SK-N-SH treated with all-trans-retinoic acid at 6 μM for 48 hours (cell line): ENCODE results near the gene VAV3.

Source experiments
- ATAC-seq: fragments of 200-7000 bp; cut with Tn5 transposase; 3 replicates; pipeline ENCODE4 v1.9.1; 2020; ENCODE audit warnings: mild to moderate bottlenecking, moderate library complexity
- BACH2 ChIP-seq: fragments of 250-450 bp; sonication (Bioruptor Pico); IDR thresholded peaks from 2 replicates; pipeline ENCODE4 v1.9.0; 2021; ENCODE audit warnings: mild to moderate bottlenecking, borderline replicate concordance
- ESRRG ChIP-seq: fragments of 250-450 bp; sonication (Bioruptor Pico); IDR thresholded peaks from 2 replicates; pipeline ENCODE4 v1.6.1; 2021; ENCODE audit warnings: mild to moderate bottlenecking
- GLIS3 ChIP-seq: fragments of 250-450 bp; sonication (Bioruptor Pico); IDR thresholded peaks from 2 replicates; pipeline ENCODE4 v1.5.0; 2020; ENCODE audit warnings: mild to moderate bottlenecking, moderate library complexity
- ISL1 ChIP-seq: fragments of 250-450 bp; sonication (Bioruptor Pico); IDR thresholded peaks from 2 replicates; pipeline ENCODE4 v2.1.2; 2022; ENCODE audit warnings: mild to moderate bottlenecking, moderate library complexity
- OSR1 ChIP-seq: fragments of 250-450 bp; sonication (Bioruptor Pico); IDR thresholded peaks from 2 replicates; pipeline ENCODE4 v1.8.0; 2022; ENCODE audit warnings: moderate library complexity, mild to moderate bottlenecking, inconsistent platforms
- PPARA ChIP-seq: fragments of 250-450 bp; sonication (Bioruptor Pico); IDR thresholded peaks from 2 replicates; pipeline ENCODE4 v1.5.0; 2020; ENCODE audit warnings: mild to moderate bottlenecking, borderline replicate concordance
- RARB ChIP-seq: fragments of 250-450 bp; sonication (Bioruptor Pico); IDR thresholded peaks from 2 replicates; pipeline ENCODE4 v1.8.0; 2021; ENCODE audit warnings: mild to moderate bottlenecking, moderate library complexity
- SNAI2 ChIP-seq: fragments of 250-450 bp; sonication (Bioruptor Pico); IDR thresholded peaks from 2 replicates; pipeline ENCODE4 v1.5.0; 2020; ENCODE audit warnings: mild to moderate bottlenecking, moderate library complexity
- TCF4 ChIP-seq: fragments of 250-450 bp; sonication (Bioruptor Pico); IDR thresholded peaks from 2 replicates; pipeline ENCODE4 v1.8.0; 2021; ENCODE audit warnings: mild to moderate bottlenecking, moderate library complexity, borderline replicate concordance
- TOX ChIP-seq: fragments of 250-450 bp; sonication (Bioruptor Pico); IDR thresholded peaks from 2 replicates; pipeline ENCODE4 v1.8.0; 2021; ENCODE audit warnings: mild to moderate bottlenecking, moderate library complexity, borderline replicate concordance
- ZC3H10 ChIP-seq: fragments of 250-450 bp; sonication (Bioruptor Pico); IDR thresholded peaks from 2 replicates; pipeline ENCODE4 v1.5.1; 2021; ENCODE audit warnings: mild to moderate bottlenecking, moderate library complexity
- ZFP30 ChIP-seq: fragments of 450-650 bp; formaldehyde crosslinking; IDR thresholded peaks from 2 replicates; pipeline ENCODE4 v1.5.0; 2022; ENCODE audit warnings: mild to moderate bottlenecking, moderate library complexity
- TF ChIP-seq, protein P1 (sequence below): fragments of 250-450 bp; sonication (Bioruptor Pico); IDR thresholded peaks from 2 replicates; pipeline ENCODE4 v1.5.0; 2020; ENCODE audit warnings: mild to moderate bottlenecking, moderate library complexity
- TF ChIP-seq, protein P2 (sequence below): fragments of 250-450 bp; sonication (Bioruptor Pico); IDR thresholded peaks from 2 replicates; pipeline ENCODE4 v1.5.1; 2020; ENCODE audit warnings: low read depth, mild to moderate bottlenecking, moderate library complexity
- TF ChIP-seq, protein P3 (sequence below): fragments of 250-450 bp; sonication (Bioruptor Pico); IDR thresholded peaks from 2 replicates; pipeline ENCODE4 v1.8.0; 2020; ENCODE audit warnings: mild to moderate bottlenecking, moderate library complexity, borderline replicate concordance
- TF ChIP-seq, protein P4 (sequence below): fragments of 250-450 bp; sonication (Bioruptor Pico); IDR thresholded peaks from 2 replicates; pipeline ENCODE4 v1.8.0; 2021; ENCODE audit warnings: low read depth, mild to moderate bottlenecking, moderate library complexity, borderline replicate concordance
- TF ChIP-seq, protein P5 (sequence below): fragments of 250-450 bp; sonication (Bioruptor Pico); IDR thresholded peaks from 2 replicates; pipeline ENCODE4 v1.5.1; 2021; ENCODE audit warnings: mild to moderate bottlenecking, moderate library complexity

VAV3 gene

DNA sequence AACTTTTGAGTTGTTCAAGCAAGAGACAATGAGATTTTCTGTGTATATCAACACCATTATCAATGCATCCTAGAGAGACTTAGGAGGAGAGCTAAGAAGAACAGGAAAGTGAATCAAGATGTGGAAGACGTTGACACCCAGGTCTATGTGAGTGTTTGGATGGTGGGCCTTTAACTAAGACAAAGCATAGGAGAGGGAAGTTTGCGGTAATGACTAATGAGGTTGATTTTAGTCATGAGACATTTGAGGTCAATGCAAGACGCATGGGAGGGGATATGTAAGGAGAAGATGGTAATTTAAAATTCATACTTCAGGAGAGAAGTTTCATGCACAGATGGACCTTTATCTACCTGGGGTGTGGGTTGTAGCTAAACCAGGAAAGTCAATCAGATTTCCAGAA is 269.6 kb downstream of the VAV3 start (continued):
- TF ChIP-seq TOX (CRISPR knock-in tag), result no peak

DNA sequence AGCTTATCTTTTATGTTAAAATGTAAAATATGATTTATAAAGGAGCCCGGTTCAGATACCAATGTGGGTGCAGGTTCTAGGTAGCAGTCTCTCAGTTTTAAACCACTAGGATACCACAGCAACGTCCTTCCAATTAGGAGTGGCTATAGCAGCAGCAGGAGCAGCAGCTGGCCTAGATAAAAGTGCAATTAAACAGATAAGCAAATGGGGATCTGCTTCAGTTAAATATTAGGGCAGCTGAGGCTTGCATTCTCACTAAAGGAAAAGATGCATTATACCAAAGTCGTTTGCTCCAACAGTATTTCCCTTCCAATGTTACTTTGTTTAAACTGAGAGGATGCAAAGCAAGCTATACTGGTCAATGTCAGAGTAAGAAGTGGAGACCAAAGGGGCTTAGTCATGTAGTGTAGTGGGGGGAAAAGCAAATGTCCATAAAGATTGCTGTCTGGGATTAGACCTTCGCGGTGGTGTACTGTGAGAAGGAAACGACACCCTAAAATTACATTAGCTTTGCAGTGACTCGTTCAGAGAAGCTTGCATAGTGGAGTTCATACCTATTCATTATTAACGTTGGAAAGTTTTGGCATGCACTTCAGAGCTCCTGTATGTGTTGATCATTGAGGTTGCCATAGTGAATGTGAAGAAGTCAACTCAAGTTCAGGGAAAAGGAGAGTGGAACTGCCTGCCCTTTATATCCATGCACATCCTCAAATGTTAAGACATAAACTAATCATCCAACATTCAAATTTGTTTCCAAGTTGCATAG is 272.2 kb downstream of the VAV3 start:
- no peak for TF ChIP-seq GLIS3 (CRISPR knock-in tag)
- no peak for TF ChIP-seq BACH2 (CRISPR knock-in tag)
- TF ChIP-seq TCF4 (CRISPR knock-in tag), result peak; percentile 87
- no peak for TF ChIP-seq PPARA (CRISPR knock-in tag)
- TF ChIP-seq, protein P1, sequence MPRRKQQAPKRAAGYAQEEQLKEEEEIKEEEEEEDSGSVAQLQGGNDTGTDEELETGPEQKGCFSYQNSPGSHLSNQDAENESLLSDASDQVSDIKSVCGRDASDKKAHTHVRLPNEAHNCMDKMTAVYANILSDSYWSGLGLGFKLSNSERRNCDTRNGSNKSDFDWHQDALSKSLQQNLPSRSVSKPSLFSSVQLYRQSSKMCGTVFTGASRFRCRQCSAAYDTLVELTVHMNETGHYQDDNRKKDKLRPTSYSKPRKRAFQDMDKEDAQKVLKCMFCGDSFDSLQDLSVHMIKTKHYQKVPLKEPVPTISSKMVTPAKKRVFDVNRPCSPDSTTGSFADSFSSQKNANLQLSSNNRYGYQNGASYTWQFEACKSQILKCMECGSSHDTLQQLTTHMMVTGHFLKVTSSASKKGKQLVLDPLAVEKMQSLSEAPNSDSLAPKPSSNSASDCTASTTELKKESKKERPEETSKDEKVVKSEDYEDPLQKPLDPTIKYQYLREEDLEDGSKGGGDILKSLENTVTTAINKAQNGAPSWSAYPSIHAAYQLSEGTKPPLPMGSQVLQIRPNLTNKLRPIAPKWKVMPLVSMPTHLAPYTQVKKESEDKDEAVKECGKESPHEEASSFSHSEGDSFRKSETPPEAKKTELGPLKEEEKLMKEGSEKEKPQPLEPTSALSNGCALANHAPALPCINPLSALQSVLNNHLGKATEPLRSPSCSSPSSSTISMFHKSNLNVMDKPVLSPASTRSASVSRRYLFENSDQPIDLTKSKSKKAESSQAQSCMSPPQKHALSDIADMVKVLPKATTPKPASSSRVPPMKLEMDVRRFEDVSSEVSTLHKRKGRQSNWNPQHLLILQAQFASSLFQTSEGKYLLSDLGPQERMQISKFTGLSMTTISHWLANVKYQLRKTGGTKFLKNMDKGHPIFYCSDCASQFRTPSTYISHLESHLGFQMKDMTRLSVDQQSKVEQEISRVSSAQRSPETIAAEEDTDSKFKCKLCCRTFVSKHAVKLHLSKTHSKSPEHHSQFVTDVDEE (CRISPR knock-in tag), result peak; percentile 28; the same call in 1 of the 2 replicates
- ATAC-seq, result no peak

DNA sequence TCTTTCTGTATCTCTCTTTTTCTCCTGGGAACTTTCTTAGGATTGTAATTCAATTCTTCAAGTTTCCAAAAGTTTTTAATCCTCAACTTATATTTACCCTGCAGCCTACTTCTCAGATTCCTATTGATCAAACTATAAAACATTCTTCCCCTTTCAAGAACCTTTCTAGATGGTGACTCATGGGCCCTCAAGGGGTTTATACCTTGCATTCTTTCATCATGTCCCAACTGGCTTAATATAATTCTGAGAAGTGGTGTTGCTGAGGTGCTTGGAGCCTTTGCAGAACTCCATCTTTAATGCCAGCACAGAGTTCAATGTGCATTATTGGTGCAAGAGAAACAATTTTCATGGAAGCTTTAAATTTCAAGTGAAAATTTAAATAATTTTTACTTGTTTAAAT is 273.4 kb downstream of the VAV3 start:
- TF ChIP-seq, protein P2, sequence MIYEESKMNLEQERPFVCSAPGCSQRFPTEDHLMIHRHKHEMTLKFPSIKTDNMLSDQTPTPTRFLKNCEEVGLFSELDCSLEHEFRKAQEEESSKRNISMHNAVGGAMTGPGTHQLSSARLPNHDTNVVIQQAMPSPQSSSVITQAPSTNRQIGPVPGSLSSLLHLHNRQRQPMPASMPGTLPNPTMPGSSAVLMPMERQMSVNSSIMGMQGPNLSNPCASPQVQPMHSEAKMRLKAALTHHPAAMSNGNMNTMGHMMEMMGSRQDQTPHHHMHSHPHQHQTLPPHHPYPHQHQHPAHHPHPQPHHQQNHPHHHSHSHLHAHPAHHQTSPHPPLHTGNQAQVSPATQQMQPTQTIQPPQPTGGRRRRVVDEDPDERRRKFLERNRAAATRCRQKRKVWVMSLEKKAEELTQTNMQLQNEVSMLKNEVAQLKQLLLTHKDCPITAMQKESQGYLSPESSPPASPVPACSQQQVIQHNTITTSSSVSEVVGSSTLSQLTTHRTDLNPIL (CRISPR knock-in tag), result no peak
- TF ChIP-seq, protein P1 (CRISPR knock-in tag), result no peak
- TF ChIP-seq ESRRG, result no peak
- TF ChIP-seq, protein P3, sequence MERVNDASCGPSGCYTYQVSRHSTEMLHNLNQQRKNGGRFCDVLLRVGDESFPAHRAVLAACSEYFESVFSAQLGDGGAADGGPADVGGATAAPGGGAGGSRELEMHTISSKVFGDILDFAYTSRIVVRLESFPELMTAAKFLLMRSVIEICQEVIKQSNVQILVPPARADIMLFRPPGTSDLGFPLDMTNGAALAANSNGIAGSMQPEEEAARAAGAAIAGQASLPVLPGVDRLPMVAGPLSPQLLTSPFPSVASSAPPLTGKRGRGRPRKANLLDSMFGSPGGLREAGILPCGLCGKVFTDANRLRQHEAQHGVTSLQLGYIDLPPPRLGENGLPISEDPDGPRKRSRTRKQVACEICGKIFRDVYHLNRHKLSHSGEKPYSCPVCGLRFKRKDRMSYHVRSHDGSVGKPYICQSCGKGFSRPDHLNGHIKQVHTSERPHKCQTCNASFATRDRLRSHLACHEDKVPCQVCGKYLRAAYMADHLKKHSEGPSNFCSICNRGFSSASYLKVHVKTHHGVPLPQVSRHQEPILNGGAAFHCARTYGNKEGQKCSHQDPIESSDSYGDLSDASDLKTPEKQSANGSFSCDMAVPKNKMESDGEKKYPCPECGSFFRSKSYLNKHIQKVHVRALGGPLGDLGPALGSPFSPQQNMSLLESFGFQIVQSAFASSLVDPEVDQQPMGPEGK (CRISPR knock-in tag), result no peak
- no peak for TF ChIP-seq TCF4 (CRISPR knock-in tag)
- no peak for TF ChIP-seq ISL1 (CRISPR knock-in tag)
- TF ChIP-seq, protein P4, sequence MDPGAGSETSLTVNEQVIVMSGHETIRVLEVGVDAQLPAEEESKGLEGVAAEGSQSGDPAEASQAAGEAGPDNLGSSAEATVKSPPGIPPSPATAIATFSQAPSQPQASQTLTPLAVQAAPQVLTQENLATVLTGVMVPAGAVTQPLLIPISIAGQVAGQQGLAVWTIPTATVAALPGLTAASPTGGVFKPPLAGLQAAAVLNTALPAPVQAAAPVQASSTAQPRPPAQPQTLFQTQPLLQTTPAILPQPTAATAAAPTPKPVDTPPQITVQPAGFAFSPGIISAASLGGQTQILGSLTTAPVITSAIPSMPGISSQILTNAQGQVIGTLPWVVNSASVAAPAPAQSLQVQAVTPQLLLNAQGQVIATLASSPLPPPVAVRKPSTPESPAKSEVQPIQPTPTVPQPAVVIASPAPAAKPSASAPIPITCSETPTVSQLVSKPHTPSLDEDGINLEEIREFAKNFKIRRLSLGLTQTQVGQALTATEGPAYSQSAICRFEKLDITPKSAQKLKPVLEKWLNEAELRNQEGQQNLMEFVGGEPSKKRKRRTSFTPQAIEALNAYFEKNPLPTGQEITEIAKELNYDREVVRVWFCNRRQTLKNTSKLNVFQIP (CRISPR knock-in tag), result no peak
- TF ChIP-seq ZFP30 (CRISPR knock-in tag), result no peak
- TF ChIP-seq TOX (CRISPR knock-in tag), result no peak
- TF ChIP-seq ZC3H10 (CRISPR knock-in tag), result no peak
- TF ChIP-seq OSR1, result no peak
- TF ChIP-seq, protein P5, sequence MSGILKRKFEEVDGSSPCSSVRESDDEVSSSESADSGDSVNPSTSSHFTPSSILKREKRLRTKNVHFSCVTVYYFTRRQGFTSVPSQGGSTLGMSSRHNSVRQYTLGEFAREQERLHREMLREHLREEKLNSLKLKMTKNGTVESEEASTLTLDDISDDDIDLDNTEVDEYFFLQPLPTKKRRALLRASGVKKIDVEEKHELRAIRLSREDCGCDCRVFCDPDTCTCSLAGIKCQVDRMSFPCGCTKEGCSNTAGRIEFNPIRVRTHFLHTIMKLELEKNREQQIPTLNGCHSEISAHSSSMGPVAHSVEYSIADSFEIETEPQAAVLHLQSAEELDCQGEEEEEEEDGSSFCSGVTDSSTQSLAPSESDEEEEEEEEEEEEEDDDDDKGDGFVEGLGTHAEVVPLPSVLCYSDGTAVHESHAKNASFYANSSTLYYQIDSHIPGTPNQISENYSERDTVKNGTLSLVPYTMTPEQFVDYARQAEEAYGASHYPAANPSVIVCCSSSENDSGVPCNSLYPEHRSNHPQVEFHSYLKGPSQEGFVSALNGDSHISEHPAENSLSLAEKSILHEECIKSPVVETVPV (CRISPR knock-in tag), result no peak
- no peak for TF ChIP-seq PPARA (CRISPR knock-in tag)
- TF ChIP-seq RARB, result no peak
- no peak for TF ChIP-seq GLIS3 (CRISPR knock-in tag)
- no peak for TF ChIP-seq SNAI2 (CRISPR knock-in tag)
- TF ChIP-seq, all 23 proteins: peak for 0
- no peak for ATAC-seq
